M059J (cell line): ENCODE results near the gene INTS12. TPM values are rescaled to one million over a fixed set of nuclear protein-coding genes. Genes with fewer than 3 reads are reported as not detected.
"Not testable (repeated sequence)": the region's sequence is repeated elsewhere in the genome, so short reads cannot be mapped to it uniquely, and the experiment has no call there.

Source experiments
- DNase-seq: peaks from one replicate; pipeline ENCODE4 v3.0.0-alpha.2; 2012; ENCODE audit warnings: low read depth
- total RNA-seq: library from RNA; depleted of rRNA; stranded (reverse); fragments of >200 nt; shearing (Covaris generic); gene quantifications from 2 replicates; pipeline ENCODE4 v1.2.3, GENCODE V29; 2014; rRNA removed

INTS12 gene, protein sequence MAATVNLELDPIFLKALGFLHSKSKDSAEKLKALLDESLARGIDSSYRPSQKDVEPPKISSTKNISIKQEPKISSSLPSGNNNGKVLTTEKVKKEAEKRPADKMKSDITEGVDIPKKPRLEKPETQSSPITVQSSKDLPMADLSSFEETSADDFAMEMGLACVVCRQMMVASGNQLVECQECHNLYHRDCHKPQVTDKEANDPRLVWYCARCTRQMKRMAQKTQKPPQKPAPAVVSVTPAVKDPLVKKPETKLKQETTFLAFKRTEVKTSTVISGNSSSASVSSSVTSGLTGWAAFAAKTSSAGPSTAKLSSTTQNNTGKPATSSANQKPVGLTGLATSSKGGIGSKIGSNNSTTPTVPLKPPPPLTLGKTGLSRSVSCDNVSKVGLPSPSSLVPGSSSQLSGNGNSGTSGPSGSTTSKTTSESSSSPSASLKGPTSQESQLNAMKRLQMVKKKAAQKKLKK
- 11.6 and 16.3 TPM in 2 replicates for total RNA-seq

- DNase-seq = peak; percentile 82
Measured at GRCh38 chr4:105708181-105709080, at the start of gene INTS12, which contains the start of gene GSTCD. Gene INTS12, minus strand, starts transcription at chr4:105708689. Its CDS starts 8,684 bp downstream, at chr4:105700005. Gene GSTCD, plus strand, starts transcription at chr4:105708784. Its CDS starts 8,830 bp downstream, at chr4:105717614.

DNA sequence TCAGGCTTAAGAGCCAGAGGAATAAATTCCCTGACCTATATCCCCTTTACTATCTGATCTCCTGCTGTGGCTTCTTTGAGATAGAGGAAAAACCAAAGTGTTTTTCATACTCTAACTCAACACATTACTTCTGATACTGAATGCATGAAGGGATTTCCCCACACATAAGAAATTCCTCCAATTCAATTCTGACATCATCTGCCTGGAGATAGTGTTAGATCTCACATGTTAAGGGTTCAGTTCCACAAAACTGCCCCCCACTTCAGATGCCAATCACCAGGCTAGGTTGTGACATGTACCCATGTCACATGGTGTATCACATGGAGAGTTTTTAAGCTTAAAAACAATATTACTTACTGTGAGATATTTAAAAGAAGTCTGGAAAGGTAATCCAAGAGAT is 46.9 kb upstream of the INTS12 start:
- no peak for DNase-seq

GRCh38 chr4:105753361-105753760 is 44.9 kb upstream of the INTS12 start:
- no peak for DNase-seq

DNA sequence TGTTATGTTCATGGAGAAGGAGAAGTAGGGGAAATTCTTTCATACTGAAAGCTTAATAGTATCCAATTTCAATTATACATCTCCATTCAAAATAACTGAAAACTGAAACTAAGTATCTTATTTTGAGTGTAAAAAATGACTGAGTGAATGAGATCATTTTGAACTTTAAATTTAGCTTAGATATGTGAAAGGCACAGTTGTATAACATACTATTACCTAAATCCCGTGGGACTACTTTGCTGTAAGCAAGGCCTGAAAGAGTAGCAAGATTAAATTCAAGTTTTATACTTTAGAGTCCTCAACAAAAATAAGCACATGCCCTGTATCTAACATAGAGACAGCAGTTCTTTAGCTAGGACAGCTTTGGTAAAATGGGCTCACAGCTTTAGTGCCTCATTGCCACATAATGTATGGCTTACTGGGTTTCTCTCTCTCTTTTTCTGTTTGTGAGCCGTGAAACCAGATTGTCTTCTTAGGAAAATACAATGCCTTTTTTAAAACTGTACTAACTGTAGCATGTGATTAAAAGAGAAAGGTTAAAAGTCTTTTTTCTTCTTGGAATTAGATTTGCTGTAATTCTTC is 43.3 kb upstream of the INTS12 start:
- DNase-seq = no peak

DNA sequence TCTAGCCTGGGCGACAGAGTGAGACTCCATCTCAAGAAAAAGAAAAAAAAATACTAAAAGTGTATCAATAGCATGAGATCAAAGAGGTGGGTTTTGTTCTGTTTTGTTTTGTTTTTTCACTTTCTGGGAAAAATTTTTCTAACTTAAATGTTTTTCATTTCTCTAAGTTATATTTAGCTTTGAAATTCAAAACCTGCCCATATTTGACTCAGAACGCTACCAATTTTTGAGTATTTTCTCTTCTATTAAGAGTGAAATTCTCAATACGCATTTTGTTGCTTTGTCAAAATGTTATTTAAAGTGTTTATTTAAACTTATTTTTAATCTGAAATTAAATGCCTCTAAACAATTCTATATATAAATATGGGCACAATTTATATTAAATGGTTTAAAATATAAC is 39.7 kb upstream of the INTS12 start:
- no peak for DNase-seq

DNA sequence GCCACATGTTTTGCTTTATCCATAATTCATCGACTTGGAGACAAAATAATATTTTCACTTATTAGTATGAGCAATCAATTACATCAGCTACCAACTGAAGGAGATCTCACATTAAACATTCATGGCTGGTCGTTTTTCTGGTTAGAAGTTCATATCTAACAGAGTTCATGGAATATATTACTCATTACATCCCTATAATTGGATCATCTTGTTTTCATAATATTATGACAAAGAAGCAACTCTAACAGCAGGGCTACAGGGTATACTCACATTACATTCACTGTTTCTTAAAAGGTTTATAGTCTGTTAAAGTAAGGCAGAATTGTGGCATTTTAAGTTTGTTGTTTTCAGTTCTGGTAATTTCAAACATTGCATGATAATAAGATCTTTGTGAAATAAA is 33.1 kb upstream of the INTS12 start:
- peak; percentile 1 for DNase-seq

DNA sequence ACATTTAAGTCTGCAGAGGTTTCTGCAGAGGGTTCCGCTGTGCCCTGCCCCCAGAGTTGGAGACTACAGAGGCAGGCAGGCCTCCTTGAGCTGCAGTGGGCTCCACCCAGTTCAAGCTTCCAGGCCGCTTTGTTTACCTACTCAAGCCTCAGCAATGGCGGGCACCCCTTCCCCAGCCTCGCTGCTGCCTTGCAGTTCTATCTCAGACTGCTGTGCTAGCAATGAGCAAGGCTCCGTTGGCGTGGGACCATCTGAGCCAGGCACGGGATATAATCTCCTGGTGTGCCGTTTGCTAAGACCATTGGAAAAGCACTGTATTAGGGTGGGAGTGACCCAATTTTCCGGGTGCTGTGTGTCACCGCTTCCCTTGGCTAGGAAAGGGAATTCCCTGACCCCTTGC is 26.7 kb upstream of the INTS12 start:
- DNase-seq = not testable (repeated sequence)

DNA sequence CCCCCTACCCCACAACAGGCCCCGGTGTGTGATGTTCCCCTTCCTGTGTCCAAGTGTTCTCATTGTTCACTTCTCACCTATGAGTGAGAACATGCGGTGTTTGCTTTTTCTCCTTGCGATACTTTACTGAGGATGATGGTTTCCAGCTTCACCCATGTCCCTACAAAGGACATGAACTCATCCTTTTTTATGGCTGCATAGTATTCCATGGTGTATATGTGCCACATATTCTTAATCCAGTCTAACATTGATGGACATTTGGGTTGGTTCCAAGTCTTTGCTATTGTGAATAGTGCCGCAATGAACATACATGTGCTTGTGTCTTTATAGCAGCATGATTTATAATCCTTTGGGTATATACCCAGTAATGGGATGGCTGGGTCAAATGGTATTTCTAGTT is 21.4 kb upstream of the INTS12 start:
- DNase-seq = not testable (repeated sequence)

DNA sequence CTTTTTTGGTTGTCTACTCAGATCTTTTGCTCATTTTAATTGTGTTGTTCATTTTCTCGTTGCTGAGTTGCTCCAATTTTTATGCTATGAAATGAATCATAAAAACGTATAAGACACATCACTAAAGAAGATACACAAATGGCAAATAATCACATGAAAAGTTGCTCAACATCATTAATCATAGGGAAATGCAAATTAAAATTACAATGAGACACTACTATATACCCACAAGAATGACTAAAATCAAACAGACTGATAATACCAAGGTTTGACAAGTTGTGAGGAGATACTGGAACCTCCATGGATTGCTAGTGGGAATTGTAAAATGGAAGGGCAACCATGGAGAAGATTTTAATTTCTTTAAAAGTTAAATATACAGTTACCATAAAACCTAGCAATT is 17.1 kb upstream of the INTS12 start:
- DNase-seq = no peak

GRCh38 chr4:105719204-105719603 is 10.7 kb upstream of the INTS12 start:
- DNase-seq = no peak

DNA sequence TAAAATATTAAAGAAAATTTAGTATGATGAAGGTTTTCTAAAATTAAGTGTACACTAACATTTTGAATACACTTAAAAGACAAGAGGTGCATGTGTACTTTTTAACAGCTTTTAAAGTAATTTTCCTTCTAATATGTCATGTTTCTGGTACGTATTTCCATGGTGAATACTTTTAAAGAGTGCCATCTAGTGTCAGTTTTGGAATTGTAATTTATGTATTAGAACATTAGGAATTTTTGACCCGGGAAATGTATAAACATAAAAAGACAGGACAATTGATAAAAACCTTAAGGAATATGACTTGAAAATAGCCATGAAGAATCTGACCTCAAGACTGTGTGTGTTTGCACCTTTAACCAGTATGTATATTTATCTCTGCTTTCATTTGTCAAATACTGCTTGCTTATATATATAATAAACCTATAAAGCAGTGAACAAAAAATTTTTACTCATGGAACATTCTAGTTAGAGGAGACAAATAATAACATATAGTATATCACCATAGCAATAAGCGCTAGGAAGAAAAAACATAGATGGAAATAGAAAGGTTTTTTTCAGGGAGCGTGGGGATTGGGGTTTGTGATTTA is 7.3 kb upstream of the INTS12 start:
- peak; percentile 30 for DNase-seq

DNA sequence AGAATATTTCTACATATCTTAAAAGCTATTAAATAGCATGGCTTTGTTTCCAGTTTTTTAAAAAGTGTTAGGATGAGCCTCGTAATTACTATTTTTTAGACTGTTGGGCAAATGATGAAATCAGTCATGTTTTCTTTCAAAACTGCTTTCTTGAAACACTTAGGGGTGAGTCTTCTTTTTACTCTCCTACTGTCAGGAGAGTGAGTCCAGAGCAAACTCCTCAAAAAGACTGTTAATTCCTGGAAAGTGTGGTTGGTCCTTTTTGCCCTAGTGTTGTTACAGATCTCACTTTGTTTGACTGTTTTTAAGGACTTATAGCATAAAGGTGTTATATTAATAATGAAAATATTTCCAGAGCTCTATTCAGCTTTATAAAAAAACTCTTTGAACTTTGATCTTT is 6.4 kb upstream of the INTS12 start:
- DNase-seq = no peak

- peak; percentile 39 for DNase-seq
Measured at GRCh38 chr4:105714071-105714521, 5.6 kb upstream of the INTS12 start.

DNA sequence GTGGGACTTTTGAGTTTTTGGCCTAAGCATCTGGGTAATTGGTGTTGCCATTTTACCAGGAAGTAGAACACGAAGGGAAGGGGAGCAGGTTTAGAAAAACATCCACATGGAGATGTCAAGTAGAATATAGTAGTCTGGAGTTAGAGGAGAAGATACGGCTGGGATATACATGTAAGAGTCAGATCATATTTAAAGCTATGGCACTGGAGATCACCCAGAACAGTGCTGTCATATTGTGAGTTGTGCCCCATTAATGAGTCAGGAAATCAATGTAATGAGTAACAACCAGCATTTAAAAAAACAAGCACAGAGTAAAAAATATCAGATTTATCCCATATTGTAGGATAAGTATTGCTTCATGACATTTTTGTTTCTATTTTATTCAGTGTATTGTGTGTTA is 4.3 kb upstream of the INTS12 start:
- DNase-seq = peak; percentile 8

- DNase-seq = no peak
Measured at GRCh38 chr4:105710678-105711077, 2.2 kb upstream of the INTS12 start.

DNA sequence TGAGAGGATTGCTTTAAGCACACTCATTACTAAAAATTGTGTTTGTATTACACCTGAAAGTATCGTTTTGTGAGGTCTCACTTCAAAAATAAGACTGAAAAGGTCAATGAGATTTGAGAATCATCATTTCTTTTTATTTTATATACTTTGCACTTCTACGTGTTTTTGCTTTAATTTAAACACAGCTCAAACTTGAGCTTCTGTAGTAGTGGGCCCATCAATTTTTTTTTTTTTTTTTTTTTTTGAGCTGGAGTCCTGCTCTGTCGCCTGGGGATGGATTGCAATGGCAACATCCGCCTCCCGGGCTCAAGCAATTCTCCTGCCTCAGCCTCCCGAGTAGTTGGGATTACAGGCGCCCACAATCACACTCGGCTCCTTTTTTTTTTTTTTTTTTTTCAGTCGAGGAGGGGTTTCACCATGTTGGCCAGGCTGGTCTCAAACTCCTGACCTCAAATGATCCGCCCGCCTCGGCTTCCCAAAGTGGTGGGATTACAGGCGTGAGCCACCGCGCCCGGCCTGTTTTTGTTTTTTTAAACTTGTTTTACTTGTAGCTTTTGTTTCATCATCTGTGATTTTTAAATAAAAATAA is 1.6 kb upstream of the INTS12 start:
- DNase-seq = no peak

DNA sequence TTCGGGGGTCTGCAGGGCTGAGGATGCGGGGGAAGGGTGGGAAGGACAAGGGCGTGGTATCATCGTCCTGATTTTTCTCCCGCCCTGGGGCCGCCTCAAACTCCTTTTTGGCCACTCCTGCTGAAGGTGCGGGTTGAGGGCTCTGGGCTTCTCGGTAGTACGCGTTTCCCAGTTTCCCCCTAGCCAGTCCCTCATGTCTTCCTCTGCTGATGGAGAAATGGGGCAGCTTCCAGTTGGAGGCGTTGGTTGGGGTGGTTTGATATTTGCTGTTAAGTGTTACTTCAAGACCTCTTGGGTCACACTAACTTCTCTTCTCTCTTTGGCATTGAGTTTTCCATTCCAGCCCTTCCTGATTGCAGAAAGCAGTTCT is 577 bp upstream of the INTS12 start:
- DNase-seq = peak; percentile 30

GRCh38 chr4:105707782-105708180 is 708 bp downstream of the INTS12 start:
- DNase-seq = no peak

DNA sequence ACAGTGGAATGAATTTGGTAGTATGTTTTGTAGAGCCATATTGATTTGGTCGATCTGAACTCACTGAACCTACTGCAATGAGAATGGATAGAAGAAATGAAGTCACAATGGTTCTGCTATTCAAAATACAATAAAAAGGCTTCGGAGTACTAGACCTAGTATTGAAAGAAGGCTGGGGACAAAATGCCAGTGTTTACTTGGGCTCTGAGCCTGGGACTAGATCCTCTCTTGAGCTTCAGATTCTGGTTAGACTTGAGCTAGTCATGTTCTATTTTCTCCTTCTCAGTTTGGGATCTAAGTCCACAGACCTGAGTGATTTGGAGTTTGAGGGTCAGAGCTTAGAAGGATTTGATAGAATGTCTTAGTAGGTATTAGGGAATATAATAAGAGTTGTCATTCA is 9.9 kb downstream of the INTS12 start:
- no peak for DNase-seq

- not testable (repeated sequence) for DNase-seq
Measured at GRCh38 chr4:105695832-105696231, 12.7 kb downstream of the INTS12 start.

DNA sequence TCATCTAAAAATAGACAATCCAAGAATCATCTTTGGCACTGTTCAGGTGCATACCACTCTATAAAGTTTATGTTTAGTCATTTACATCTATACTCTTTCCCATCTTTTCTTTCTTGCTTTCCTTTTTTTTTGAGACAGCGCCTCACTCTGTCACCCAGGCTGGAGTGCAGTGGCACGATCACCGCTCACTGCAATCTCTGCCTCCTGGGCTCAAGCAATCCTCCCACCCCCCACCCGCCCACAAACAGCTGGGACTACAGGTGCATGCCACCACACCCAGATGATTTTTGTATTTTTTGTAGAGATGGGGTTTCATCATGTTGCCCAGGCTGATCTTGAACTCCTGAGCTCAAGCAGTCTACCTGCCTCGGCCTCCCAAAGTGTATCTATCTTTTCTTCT is 13.7 kb downstream of the INTS12 start:
- not testable (repeated sequence) for DNase-seq
